Activated naive CD4-positive, alpha-beta T cell treated with anti-CD3 and anti-CD28 coated beads, Interleukin-2, amount 50 U/mL, for 16 hours (primary cell): ENCODE data around the gene SEC24D.
A peak's percentile ranks its signal among the peaks of the same experiment; 100 is the strongest.

ENCODE experiments used
- DNase-seq: peaks from one replicate; pipeline ENCODE4 v3.0.0-alpha.2; 2020

The SEC24D gene

GRCh38 chr4:118684873-118685811 lies 150.8 kb downstream of the SEC24D start, which contains the start of gene METTL14:
TSS of gene METTL14 (plus strand) at chr4:118685392. CDS start at chr4:118685535, 143 bp downstream.
- peak; percentile 90 for DNase-seq

- no peak for DNase-seq
These were observed 152.4 kb downstream of the SEC24D start for GRCh38 chr4:118683513-118683912.

- DNase-seq: no peak
These were observed 153.0 kb downstream of the SEC24D start for GRCh38 chr4:118682928-118683327.

GRCh38 chr4:118680808-118681207 lies 155.1 kb downstream of the SEC24D start:
- no peak for DNase-seq

- DNase-seq: no peak
These were observed 159.8 kb downstream of the SEC24D start for GRCh38 chr4:118676128-118676527.
